ENCODE results near the gene PLEKHM3.

DNA sequence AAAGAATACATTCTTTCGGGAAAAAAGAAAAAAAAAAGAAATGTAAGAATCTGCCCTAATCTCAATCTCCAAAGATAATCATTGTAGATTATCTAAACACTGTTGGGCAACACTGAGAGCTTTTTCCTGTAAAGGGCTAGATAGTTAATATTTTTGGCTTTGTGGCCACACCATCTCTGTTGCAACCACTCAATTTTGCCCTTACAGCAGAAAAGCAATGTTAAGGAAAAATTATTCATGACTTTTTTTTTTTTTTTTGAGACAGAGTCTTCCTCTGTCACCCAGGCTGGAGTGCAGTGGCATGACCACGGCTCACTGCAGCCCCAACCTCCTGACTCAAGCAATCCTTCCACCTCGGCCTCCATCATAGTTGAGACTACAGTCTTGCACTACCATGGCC, 238.3 kb downstream of the PLEKHM3 start:
- TF ChIP-seq, protein P1, sequence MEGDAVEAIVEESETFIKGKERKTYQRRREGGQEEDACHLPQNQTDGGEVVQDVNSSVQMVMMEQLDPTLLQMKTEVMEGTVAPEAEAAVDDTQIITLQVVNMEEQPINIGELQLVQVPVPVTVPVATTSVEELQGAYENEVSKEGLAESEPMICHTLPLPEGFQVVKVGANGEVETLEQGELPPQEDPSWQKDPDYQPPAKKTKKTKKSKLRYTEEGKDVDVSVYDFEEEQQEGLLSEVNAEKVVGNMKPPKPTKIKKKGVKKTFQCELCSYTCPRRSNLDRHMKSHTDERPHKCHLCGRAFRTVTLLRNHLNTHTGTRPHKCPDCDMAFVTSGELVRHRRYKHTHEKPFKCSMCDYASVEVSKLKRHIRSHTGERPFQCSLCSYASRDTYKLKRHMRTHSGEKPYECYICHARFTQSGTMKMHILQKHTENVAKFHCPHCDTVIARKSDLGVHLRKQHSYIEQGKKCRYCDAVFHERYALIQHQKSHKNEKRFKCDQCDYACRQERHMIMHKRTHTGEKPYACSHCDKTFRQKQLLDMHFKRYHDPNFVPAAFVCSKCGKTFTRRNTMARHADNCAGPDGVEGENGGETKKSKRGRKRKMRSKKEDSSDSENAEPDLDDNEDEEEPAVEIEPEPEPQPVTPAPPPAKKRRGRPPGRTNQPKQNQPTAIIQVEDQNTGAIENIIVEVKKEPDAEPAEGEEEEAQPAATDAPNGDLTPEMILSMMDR (IDR thresholded peaks at IDR 0.05), result no peak
- no peak for TF ChIP-seq EZH2 (IDR thresholded peaks at IDR 0.05)
